Mesenchymal stem cell (in vitro differentiated cells and primary cell): ENCODE measurements around the gene CPM.

ENCODE experiments used
- DNase-seq: peaks from one replicate; pipeline ENCODE4 v3.0.0-alpha.2; 2013
- H2AFZ ChIP-seq: one replicate; pipeline ENCODE4 v1.6.1; 2013; ENCODE audit warnings: low read depth, mild to moderate bottlenecking, control low read depth, inconsistent platforms, low read length, moderate library complexity
- H2AK5ac ChIP-seq: 2 replicates; pipeline ENCODE4 v1.6.1; 2013; ENCODE audit warnings: low read length, moderate library complexity, mild to moderate bottlenecking, inconsistent platforms; ENCODE audit not compliant: severe bottlenecking
- H2BK120ac ChIP-seq: one replicate; pipeline ENCODE4 v1.6.1; 2013; ENCODE audit warnings: low read depth, mild to moderate bottlenecking, inconsistent platforms, low read length, moderate library complexity
- H2BK12ac ChIP-seq, 2 experiments: one replicate each; pipeline ENCODE4 v1.6.1; 2013; ENCODE audit warnings: inconsistent platforms in 2 of 2, low read length in 2 of 2, mild to moderate bottlenecking in 2 of 2, moderate library complexity in 2 of 2, control low read depth in 1 of 2
- H2BK15ac ChIP-seq: one replicate; pipeline ENCODE4 v1.6.1; 2013; ENCODE audit warnings: mild to moderate bottlenecking, low read depth, inconsistent platforms; ENCODE audit not compliant: poor library complexity, severe bottlenecking
- H2BK5ac ChIP-seq: 2 replicates; pipeline ENCODE4 v1.6.1; 2013; ENCODE audit warnings: low read depth, mild to moderate bottlenecking, low read length, control low read depth, inconsistent platforms; ENCODE audit not compliant: poor library complexity, severe bottlenecking
- H3K14ac ChIP-seq, 2 experiments: one replicate each; pipeline ENCODE4 v1.6.1; 2013; ENCODE audit warnings: inconsistent platforms in 2 of 2, low read length in 2 of 2, control low read depth in 1 of 2, mild to moderate bottlenecking in 1 of 2, moderate library complexity in 1 of 2
- H3K18ac ChIP-seq, 2 experiments: one replicate each; pipeline ENCODE4 v1.6.1; 2013; ENCODE audit warnings: inconsistent platforms in 2 of 2, low read length in 2 of 2, control low read depth in 1 of 2, low read depth in 1 of 2, mild to moderate bottlenecking in 1 of 2
- H3K23ac ChIP-seq, 2 experiments: one replicate each; pipeline ENCODE4 v1.6.1; 2013; ENCODE audit warnings: inconsistent platforms in 2 of 2, low read length in 2 of 2, mild to moderate bottlenecking in 2 of 2, moderate library complexity in 2 of 2, control low read depth in 1 of 2
- H3K27ac ChIP-seq: 2 replicates; pipeline ENCODE4 v1.5.1; 2013; ENCODE audit warnings: mild to moderate bottlenecking, moderate library complexity, low read length, control low read depth, inconsistent platforms; ENCODE audit not compliant: poor library complexity, severe bottlenecking
- H3K27me3 ChIP-seq, 2 experiments: 2 replicates each; pipeline versions ENCODE4 v1.6.1 to v1.7.0; 2013; ENCODE audit warnings: low read length in 2 of 2, mild to moderate bottlenecking in 2 of 2, moderate library complexity in 2 of 2, control low read depth in 1 of 2, inconsistent platforms in 1 of 2; ENCODE audit not compliant: control insufficient read depth in 1 of 2, insufficient read depth in 1 of 2
- H3K36me3 ChIP-seq, 2 experiments: 2 replicates each; pipeline versions ENCODE4 v1.6.1 to v1.7.0; 2013; ENCODE audit warnings: low read length in 2 of 2, control low read depth in 1 of 2, inconsistent platforms in 1 of 2, low read depth in 1 of 2, mild to moderate bottlenecking in 1 of 2; ENCODE audit not compliant: insufficient read depth in 2 of 2, control insufficient read depth in 1 of 2
- H3K4ac ChIP-seq, 2 experiments: one replicate each; pipeline ENCODE4 v1.6.1; 2013; ENCODE audit warnings: inconsistent platforms in 2 of 2, low read length in 2 of 2, mild to moderate bottlenecking in 2 of 2, moderate library complexity in 2 of 2, control low read depth in 1 of 2, low read depth in 1 of 2
- H3K4me1 ChIP-seq: 2 replicates; pipeline ENCODE4 v1.6.1; 2013; ENCODE audit warnings: low read depth, low read length, control low read depth; ENCODE audit not compliant: control insufficient read depth, insufficient read depth
- H3K4me2 ChIP-seq: 2 replicates; pipeline ENCODE4 v1.6.1; 2013; ENCODE audit warnings: low read length, mild to moderate bottlenecking, inconsistent platforms; ENCODE audit not compliant: poor library complexity, severe bottlenecking
- H3K4me3 ChIP-seq, 2 experiments: 2 replicates each; pipeline versions ENCODE4 v1.5.1 to v1.7.0; 2013; ENCODE audit warnings: low read length in 2 of 2, mild to moderate bottlenecking in 2 of 2, control low read depth in 1 of 2, low read depth in 1 of 2; ENCODE audit not compliant: insufficient read depth in 1 of 2
- H3K79me1 ChIP-seq: replicated peaks from 2 replicates; pipeline ENCODE4 v1.6.1; 2013; ENCODE audit warnings: mild to moderate bottlenecking, control low read depth, low read length, inconsistent platforms; ENCODE audit not compliant: poor library complexity, severe bottlenecking
- H3K9ac ChIP-seq: 2 replicates; pipeline ENCODE4 v1.7.0; 2013; ENCODE audit warnings: mild to moderate bottlenecking, low read length, moderate library complexity
- H3K9me3 ChIP-seq: 2 replicates; pipeline ENCODE4 v1.7.0; 2013; ENCODE audit warnings: mild to moderate bottlenecking, low read length; ENCODE audit not compliant: control insufficient read depth
- H4K8ac ChIP-seq: one replicate; pipeline ENCODE4 v1.6.1; 2013; ENCODE audit warnings: inconsistent platforms, mild to moderate bottlenecking, low read length, moderate library complexity
- H4K91ac ChIP-seq: one replicate; pipeline ENCODE4 v1.6.1; 2013; ENCODE audit warnings: mild to moderate bottlenecking, low read length, inconsistent platforms
- WGBS: methylation state at CpG from one replicate; pipeline ENCODE4 v1.1.7; 2013; ENCODE audit warnings: mixed read lengths; 5-methylcytosine and 5-hydroxymethylcytosine counted together

Gene CPM

DNA sequence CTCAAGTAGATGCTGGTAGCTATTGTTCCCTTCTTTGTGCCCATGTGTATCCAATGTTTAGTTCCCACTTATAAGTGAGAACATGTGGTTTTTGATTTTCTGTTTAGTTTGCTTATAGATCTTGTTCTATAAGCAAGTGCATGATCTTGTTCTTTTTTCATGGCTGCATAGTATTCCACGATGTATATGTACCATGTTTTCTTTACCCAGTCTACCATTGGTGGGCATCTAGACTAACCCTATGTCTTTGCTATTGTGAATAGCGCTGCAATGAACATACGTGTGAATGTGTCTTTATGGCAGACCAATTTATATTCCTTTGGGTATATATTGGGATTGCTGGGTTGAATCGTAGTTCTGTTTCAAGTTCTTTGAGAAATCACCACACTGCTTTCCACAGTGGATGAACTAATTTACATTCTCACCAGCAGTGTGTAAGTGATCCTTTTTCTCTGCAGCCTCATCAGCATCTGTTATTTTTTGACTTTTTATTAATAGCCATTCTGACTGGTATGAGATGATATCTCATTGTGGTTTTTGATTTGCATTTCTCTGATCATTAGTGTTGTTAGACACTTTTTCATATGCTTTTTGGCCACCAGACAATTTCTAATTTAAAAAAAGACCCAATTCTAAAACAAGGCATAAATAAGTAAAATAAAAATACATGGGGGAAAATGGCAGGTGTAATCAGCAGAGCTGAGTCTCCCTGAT, 50.6 kb downstream of the CPM start:
- H3K36me3 ChIP-seq: no peaks in the 10 kb centered on the region
- no peak overlapping the region for H3K18ac ChIP-seq
- H2BK5ac ChIP-seq: no peak overlapping the region
- no peak overlapping the region for H2BK15ac ChIP-seq
- H3K27me3 ChIP-seq: no peaks in the 10 kb centered on the region
- DNase-seq: no peak
- no peak overlapping the region for H2BK120ac ChIP-seq
- H3K79me1 ChIP-seq: no peaks in the 10 kb centered on the region
- no peak overlapping the region for H3K4ac ChIP-seq
- no peak overlapping the region for H2BK12ac ChIP-seq
- H3K9ac ChIP-seq: no peak overlapping the region
- H4K91ac ChIP-seq: no peak overlapping the region
- no peak overlapping the region for H3K4me2 ChIP-seq
- no peak overlapping the region for H3K23ac ChIP-seq
- H3K14ac ChIP-seq: no peak overlapping the region
- no peak overlapping the region for H3K27ac ChIP-seq
- H2AK5ac ChIP-seq: no peak overlapping the region
- 91% methylated on average over 3 of the region's 4 CpGs for WGBS
- H4K8ac ChIP-seq: no peak overlapping the region
- H3K4me1 ChIP-seq: no peaks in the 10 kb centered on the region
- H3K4me3 ChIP-seq: no peak overlapping the region
- H3K9me3 ChIP-seq: peaks cover 4% of the 10 kb centered on the region
- no peak overlapping the region for H2AFZ ChIP-seq

DNA sequence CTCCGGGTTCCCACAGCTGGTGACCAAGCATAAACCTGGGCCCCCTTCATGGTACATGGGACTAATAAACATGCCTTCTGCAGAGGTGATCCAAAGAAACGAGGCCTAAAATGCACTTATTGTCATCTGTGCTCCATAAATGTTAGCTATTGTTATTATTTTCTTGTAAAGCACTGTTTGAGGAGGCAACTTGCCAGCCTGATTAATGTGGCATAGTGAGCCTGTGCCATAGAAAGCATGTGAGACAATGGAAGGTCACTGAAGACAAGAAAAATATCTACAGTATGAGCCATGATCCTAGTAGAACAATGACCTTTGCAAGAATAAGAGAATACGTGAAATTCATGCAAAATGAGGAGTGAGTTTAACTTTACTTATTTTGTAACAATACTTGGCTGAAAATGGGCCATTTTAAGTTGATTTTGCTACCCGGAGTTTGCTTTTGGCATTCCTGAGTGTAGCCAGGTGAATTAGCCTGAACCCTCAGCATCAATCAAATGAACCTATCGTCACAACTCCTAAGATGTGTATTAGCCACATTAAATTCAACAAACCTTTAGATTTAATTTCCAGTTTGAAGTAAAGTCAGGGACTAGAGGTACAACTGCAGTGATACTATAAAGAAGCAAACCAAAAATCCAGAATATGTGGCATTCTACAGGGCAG, 52.2 kb downstream of the CPM start:
- Histone ChIP-seq H4K91ac (no peak overlapping the region), H3K23ac (no peak overlapping the region), H3K4me1 (no peaks in the 10 kb centered on the region), H2BK15ac (no peak overlapping the region), H3K4me3 (no peak overlapping the region), H3K36me3 (no peaks in the 10 kb centered on the region), H4K8ac (no peak overlapping the region), H2AFZ (no peak overlapping the region), H2AK5ac (no peak overlapping the region), H3K4ac (no peak overlapping the region), H3K27ac (no peak overlapping the region), H3K9me3 (peaks cover 4% of the 10 kb centered on the region), H3K14ac (no peak overlapping the region), H2BK5ac (no peak overlapping the region), H3K18ac (no peak overlapping the region), H3K4me2 (no peak overlapping the region), H3K9ac (no peak overlapping the region), H2BK12ac (no peak overlapping the region), H2BK120ac (no peak overlapping the region), H3K79me1 (no peaks in the 10 kb centered on the region), H3K27me3 (no peaks in the 10 kb centered on the region)
- DNase-seq: no peak
- 89% methylated on average over 3 of the region's 5 CpGs for WGBS

DNA sequence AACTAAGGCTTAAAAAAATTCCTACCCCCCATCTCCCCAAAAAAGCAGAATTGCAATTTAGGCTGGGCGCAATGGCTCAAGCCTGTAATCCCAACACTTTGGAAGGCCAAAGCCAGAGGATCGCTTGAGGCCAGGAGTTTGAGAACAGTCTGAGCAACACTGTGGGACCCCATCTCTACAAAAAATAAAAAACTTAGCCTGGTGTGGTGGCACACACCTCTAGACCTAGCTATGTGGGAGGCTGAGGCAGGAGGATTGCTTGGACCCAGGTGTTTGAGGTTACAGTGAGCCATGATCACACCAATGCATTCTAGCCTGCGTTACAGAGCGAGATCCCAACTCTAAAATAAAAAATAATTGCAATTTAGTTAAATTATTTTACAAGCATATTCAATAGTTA, 54.1 kb downstream of the CPM start:
- no peak overlapping the region for H4K8ac ChIP-seq
- no peak overlapping the region for H3K4ac ChIP-seq
- DNase-seq: no peak
- H2BK5ac ChIP-seq: no peak overlapping the region
- no peak overlapping the region for H3K4me2 ChIP-seq
- H3K27ac ChIP-seq: no peak overlapping the region
- H2AFZ ChIP-seq: no peak overlapping the region
- H3K27me3 ChIP-seq: no peaks in the 10 kb centered on the region
- no peak overlapping the region for H3K18ac ChIP-seq
- no peak overlapping the region for H3K9ac ChIP-seq
- no peak overlapping the region for H3K23ac ChIP-seq
- H3K4me3 ChIP-seq: no peak overlapping the region
- no peaks in the 10 kb centered on the region for H3K4me1 ChIP-seq
- H2AK5ac ChIP-seq: no peak overlapping the region
- H2BK12ac ChIP-seq: no peak overlapping the region
- no peak overlapping the region for H3K14ac ChIP-seq
- H4K91ac ChIP-seq: no peak overlapping the region
- H2BK120ac ChIP-seq: no peak overlapping the region
- peaks cover 4% of the 10 kb centered on the region for H3K9me3 ChIP-seq
- H3K36me3 ChIP-seq: no peaks in the 10 kb centered on the region
- no peaks in the 10 kb centered on the region for H3K79me1 ChIP-seq
- no peak overlapping the region for H2BK15ac ChIP-seq
- 100% methylated on average over 1 of the region's 4 CpGs for WGBS

DNA sequence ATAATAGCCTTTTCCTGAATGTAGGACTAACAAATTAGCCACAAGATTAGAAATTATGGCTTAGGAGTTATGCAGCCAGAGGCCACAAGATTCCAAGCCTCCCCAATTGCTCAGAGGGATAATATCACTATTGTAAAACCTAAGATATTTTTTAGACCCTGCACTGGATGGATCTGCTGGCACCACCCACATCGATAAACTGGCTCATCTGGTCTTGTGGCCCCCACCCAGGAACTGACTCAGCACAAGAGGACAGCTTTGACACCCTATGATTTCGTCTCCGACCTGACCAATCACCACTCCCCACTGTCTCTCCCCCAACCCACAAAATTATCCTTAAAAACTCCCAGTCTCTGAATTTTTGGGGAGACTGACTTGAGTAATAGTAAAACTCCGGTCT, 54.7 kb downstream of the CPM start:
- H3K27ac ChIP-seq: no peak overlapping the region
- H3K18ac ChIP-seq: no peak overlapping the region
- no peak overlapping the region for H4K91ac ChIP-seq
- DNase-seq: no peak
- no peak overlapping the region for H4K8ac ChIP-seq
- no peak overlapping the region for H2AFZ ChIP-seq
- WGBS: 87% methylated on average over 4 of the region's 4 CpGs
- H3K23ac ChIP-seq: no peak overlapping the region
- H3K27me3 ChIP-seq: no peaks in the 10 kb centered on the region
- peaks cover 4% of the 10 kb centered on the region for H3K9me3 ChIP-seq
- no peak overlapping the region for H2BK120ac ChIP-seq
- H2BK5ac ChIP-seq: no peak overlapping the region
- H3K4ac ChIP-seq: no peak overlapping the region
- no peaks in the 10 kb centered on the region for H3K79me1 ChIP-seq
- no peaks in the 10 kb centered on the region for H3K36me3 ChIP-seq
- H3K4me3 ChIP-seq: no peak overlapping the region
- H3K14ac ChIP-seq: no peak overlapping the region
- H3K4me2 ChIP-seq: no peak overlapping the region
- no peaks in the 10 kb centered on the region for H3K4me1 ChIP-seq
- no peak overlapping the region for H2AK5ac ChIP-seq
- H2BK15ac ChIP-seq: no peak overlapping the region
- H3K9ac ChIP-seq: no peak overlapping the region
- no peak overlapping the region for H2BK12ac ChIP-seq
